NCI-H2196 (cell line): ENCODE results near the gene PNPLA7.
A peak's percentile ranks its signal among the peaks of the same experiment; 100 is the strongest.
"Not testable (repeated sequence)": the region's sequence is repeated elsewhere in the genome, so short reads cannot be mapped to it uniquely, and the experiment has no call there.

ENCODE experiments used
- DNase-seq: peaks from one replicate; lab custom pipeline; 2025; ENCODE audit not compliant: unreplicated experiment; lab: John Stamatoyannopoulos, UW

The PNPLA7 gene

DNA sequence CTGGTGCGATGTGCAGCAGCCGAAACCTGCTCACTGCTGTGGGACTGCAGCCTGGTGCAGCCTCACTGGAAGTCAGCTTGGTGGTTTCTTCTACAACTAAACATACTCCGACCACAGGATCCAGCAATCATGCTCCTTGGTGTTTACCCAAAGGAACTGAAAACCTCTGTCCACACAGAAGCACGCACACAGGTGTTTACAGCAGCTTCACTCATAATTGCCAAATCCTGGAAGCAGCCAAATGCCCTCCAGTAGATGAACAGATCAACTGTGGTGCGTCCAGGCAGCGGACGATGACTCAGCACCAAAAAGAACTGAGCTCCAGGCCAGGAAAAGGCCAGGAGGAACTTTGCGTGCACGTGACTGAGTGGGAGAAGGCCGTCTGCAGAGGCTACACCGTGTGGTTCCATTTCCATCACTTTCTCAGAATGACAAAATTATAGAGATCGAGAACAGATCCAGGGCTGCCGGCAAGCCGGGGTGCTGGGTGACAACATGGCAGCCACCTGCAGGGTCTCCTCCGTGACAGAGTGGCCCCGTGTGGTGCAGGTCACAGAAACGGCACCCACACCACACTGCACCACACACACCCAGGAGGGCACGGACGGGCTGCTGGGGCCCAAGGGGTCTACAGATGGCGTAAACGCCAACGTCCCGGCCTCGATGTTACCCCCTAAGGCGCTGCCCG lies 68.0 kb downstream of the PNPLA7 start:
- DNase-seq = peak; percentile 62

DNA sequence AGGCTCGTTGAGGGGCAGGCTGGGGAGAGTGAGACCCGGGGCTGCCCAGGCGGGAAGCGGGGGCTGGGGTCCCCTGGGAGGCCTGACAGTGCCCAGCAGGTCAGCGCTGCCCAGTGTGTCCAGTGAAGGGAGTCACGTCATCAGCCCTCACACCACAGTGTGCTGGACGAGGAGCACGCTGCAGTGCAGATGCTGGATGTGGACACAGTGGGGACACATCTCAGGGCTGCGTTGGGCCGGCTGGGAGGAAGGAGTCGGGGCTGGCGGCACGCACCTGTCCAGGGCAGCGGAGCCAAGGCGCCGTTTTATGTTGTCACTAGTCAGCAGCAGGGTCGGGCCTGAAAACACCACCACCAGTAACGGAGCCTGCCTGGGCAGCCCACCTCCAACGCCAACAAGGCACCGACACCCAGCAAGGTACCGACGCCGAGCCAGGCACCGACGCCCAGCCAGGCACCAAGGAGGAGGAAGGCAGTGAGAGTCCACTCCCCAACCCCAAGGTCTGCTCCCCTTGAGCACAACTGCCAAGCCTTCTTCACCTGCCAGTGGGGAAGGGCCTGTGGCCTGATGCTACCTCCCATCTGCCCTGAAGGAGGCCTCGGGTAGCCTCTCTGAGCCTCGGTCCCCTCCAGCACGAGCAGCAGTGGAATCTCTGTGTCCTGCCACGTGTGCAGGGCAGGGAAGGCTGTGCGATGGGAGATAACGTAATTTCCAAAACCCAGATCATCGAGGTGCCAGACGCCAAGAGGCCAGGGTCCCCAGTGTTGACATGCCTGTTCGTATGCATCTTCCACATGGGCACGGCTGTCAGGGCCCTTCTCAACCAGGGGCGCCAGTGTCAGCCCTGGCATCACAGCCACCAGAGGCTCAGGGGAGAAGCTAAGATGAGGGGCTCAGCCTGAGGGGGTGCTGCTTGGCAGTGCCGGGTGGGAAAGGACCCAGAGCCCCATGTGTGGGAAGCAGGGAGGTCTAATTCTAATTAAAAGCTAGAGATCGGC lies 69.2 kb downstream of the PNPLA7 start:
- no peak for DNase-seq

DNA sequence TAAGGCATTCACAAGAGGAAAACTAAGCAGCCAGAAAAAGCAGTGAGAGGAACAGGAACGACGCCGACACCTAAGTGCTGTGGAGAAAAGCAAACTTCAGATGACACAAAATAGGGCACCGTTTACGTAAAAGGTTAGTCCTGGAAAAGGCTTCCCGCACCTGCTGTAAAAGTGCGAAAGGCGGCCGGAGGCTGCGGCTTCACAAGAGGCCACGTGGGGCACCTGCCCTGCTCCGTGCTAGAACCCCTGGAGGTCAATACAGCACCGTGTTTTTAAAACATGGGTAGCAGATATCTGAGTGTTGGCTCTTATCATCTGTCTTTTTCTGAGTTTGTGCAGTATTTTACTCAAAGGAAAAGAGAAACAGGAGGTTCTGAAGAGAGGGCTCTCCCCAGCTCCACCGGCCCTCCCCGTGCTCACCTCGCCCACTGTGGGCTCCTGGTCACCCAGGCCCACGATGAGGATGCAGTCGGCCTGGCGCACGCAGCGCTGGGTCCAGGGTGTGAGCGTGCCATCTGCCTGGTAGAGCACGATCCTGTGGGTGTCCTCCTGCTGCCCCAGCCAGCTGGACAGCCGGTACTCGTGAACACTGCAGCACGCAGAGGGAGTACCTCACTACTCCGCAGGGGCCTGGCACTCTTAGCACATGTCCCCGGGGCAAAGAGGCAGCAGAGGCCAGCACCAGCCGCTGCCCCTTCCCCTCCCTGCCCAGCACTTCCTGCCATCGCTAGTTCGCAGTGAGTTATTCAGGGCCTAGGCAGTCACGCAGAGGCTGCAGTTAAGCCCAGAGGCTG lies 70.1 kb downstream of the PNPLA7 start:
- DNase-seq = peak; percentile 21

DNA sequence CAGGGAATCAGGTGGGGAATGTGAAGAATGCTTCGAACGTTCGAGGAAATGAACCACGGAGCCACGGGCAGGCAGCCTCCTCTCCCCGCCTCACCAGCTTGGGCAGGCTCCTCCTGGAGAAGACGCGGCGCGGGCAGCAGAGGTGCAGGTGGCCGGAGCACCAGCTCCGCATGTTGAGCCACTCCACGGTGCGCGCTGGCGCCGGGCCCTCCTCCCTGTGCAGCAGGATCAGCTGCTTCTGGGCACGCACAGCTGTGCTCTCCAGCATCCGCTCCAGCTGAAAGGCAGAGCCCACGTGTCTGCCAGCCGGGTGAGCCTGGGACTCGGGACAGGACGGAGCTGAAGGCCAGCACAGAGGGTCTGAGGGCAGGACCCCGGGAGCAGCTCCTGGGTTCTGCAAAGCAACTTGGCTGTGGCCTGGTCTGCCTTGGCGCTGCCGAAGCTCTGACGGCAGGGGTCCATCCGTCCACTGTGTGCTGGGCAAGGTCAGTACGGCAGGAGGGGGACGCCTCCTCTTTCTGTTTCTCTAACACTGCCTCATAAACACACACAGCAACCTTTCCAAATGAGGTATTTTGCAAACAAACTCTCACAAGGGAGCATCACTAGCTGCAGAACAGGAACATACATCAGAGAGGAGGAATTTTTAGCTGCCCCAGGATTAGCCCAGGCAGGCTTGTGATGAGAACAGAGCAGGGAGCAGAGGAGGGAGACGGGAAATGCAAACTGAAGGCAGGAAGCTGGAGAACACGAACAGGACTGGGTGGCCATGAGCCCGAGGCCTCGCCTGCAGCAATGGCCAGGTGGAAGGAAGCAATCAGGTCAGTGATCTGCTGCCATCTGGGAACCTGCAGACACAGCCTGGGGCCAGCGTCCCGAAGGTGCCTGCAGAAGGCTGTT lies 71.0 kb downstream of the PNPLA7 start:
- DNase-seq = peak; percentile 75

DNA sequence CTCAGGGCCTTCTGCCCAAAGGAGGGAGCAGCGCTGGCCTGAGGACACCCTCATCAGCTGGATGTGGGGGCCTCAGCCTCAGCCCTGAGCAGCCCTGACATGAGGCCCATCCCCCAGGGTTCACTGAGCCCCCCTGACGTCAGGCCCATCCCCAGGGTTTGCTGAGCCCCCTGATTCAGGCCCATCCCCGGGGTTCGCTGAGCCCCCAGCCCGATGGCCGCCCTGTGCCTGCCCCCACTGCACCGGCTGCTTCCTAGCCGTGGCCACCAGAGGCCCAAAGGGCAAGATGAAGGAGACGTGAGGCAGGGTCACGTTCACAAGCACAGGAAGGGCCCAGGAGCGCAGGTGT lies 71.6 kb downstream of the PNPLA7 start:
- DNase-seq = no peak

DNA sequence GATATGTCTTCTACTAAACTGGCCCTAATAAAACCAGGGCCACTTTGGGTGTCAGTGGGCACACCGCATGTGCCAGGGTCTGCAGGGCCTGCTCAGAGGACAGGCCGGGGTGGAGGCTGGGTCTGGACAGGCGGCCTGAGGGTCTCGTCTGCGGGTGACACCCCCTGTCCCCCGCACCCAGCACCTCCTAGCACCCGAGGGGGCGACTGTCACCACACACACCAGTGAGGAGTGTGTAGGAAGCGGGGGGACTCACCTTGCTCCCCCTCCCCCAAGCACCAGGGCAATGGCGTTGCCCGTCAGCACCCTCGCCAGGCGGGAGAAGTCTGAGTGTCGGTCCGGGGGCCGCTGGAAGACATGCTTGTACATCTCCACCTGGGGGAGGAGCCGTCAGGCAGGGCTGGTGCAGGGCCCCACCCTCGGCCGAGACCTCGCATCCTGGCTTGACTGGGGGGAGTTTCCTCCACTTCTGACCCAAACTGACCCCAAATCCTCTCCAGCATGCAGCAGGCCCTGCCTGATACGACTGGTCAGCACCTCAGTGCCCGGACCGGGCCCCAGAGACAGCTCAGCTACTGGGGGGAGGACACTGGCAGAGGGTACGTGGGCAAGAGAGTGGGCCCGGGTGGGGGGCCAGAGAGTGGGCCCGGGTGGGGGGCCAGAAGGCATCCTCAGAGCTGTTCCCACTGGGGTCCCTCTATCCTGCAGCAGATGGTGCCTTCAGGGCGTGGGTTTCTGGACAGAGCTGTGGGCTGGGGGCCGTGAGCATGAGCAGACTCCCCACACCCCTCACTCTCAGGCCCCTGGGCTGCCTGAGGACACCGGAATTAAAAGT lies 72.2 kb downstream of the PNPLA7 start:
- DNase-seq = no peak

DNA sequence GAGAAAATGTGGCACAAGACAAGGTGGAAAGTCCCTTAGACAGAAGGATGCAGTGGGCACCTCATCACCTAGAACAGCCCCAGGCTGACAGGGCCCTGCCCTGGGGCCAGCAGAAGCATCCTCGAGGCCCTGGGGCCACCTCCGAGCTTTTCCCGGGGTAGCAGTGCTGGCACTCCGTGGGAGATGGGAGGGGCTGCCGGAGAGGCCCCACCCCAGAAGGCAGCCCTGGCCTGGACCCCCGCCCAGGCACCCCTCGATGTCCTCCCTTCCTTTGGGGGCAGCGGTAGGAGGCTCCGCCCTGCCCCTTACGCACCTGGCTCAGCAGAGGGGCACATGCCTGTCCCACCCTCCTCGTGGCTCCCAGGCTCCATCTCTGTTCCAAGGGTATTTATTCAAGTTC lies 73.3 kb downstream of the PNPLA7 start:
- no peak for DNase-seq

DNA sequence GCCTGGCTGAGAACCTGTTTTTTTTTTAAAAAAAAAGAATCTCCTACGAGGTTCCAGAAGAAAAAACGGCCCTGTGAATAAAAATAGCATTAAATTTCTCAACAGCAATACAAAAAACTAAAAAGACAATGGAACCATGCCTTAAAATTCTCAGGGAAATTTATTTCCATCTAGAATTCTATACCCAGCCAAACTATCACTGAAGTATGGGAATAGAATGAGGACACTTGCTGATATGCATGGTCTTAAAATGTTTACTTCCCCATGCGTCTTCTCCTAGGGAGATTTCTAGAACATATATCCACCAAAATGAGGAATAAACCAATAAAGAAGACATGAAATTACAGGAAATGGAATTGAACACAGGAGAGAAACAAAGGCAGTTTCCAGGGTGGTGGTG lies 74.5 kb downstream of the PNPLA7 start:
- no peak for DNase-seq

DNA sequence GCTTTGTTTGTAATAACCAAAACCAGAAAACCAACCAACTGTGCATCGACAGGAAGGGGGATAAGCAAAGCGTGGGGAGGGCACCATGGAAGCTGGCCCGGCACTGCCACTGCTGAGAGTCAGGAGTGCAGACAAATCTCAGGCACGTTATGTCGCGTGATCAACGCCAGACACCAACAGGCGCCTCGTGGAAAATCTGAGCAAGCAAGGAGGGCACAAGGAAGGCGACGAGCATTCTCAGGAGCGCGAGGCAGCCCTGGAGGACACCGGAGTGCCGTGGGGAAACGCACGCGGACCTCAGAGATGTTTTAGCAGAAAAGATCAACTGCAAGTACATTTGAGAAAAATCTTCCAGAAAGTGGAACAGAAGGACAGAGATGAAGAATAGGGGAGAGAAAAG lies 75.9 kb downstream of the PNPLA7 start:
- DNase-seq = no peak

DNA sequence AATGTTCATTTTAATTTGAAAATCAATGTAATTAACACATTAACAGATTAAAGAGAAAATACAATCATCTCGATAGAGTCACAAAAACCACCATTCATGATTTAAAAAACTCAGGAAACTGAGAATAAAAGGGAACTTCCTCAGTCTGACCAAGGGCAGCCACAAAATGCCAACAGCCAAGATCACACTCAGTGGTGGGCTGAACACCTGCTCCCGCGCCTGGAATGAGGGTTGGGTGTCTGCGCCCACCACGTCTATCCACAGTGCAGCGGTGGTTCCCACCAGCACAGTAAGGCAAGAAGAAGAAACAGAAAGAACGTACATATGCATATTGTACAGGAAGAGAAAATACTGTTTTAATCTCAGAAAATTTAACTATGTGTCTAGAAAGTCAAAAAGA lies 79.4 kb downstream of the PNPLA7 start:
- no peak for DNase-seq

DNA sequence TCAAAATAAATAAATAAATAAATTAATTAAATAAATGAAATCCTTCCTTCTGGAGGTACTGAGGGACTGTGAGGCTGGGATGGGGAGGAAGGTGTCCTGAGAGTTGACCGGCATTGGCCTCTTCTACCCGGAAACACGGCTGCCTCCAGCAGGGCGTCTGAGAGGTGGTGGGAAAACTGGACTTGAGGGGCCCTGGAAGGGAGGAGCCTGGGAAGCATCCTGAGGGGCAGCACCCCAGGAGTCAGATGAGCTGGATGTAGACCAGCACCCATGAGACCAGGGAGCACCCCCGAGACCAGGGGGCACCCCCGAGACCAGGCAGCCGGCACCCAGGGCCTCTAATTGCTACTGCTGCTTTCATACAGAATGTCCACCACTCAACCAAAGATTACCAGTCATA lies 82.3 kb downstream of the PNPLA7 start:
- DNase-seq = no peak

DNA sequence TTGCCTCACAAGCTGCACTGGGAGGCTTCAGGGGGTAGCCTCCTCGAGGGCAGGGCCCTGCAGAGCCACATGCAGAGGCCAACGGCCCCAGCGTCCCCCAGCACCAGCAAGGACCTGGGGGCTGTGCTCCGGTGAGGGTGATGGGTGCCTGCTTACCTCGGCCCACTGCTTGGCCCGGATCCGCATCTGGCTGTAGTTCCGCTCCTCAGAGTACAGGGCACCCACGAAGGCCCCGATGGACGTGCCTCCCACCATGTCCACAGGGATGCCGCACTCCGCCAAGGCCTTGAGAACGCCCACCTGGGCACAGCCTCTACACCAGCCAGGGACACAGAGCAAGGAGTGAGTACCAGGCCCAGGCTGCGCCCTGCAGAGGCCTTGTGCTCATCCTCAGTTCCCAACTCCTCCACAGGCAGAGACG lies 83.0 kb downstream of the PNPLA7 start:
- DNase-seq = no peak

DNA sequence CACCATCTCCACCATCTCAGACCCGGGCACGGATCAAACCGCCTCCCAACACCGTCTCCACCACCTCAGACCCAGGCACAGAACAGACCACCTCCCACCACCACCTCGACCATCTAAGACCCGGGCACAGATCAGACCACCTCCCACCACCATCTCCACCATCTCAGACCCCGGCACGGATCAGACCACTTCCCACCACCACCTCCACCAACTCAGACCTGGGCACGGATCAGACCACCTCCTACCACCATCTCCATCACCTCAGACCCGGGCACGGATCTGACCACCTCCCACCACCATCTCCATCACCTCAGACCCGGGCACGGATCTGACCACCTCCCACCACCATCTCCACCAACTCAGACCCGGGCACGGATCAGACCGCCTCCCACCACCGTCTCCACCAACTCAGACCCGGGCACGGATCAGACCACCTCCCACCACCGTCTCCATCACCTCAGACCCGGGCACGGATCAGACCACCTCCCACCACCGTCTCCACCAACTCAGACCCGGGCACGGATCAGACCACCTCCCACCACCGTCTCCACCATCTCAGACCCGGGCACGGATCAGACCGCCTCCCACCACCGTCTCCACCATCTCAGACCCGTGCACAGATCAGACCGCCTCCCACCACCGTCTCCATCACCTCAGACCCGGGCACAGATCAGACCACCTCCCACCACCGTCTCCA lies 83.7 kb downstream of the PNPLA7 start:
- not testable (repeated sequence) for DNase-seq

DNA sequence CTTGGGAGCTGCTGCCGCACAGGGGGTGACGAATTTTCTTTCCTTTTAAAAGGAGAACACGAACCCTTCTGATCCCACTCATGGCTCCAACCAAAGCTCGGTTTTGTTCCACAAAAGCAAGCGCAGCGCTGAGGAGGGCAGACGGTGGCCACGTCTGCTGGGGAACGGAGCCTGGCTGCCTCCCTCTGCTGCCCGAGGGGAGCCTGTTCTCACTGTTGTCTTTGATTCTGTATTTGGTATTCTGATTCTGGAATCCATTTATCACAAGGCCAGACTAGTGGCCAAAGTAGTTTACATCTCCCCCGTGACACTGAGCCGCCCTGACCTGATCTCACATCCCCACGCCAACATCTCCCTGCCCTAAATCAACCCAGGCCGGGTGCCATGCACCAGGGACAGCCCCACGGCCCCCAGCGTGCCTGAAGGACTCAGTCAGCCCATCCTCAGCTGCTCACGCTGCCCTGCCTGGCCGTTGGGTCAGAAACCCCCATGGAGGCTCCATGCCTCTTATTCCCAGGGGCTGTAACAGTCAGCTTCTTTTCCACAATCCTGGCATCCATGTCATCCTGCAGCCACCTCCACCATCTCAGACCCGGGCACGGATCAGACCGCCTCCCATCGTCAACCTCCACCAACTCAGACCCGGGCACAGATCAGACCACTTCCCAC lies 84.3 kb downstream of the PNPLA7 start:
- DNase-seq = no peak

DNA sequence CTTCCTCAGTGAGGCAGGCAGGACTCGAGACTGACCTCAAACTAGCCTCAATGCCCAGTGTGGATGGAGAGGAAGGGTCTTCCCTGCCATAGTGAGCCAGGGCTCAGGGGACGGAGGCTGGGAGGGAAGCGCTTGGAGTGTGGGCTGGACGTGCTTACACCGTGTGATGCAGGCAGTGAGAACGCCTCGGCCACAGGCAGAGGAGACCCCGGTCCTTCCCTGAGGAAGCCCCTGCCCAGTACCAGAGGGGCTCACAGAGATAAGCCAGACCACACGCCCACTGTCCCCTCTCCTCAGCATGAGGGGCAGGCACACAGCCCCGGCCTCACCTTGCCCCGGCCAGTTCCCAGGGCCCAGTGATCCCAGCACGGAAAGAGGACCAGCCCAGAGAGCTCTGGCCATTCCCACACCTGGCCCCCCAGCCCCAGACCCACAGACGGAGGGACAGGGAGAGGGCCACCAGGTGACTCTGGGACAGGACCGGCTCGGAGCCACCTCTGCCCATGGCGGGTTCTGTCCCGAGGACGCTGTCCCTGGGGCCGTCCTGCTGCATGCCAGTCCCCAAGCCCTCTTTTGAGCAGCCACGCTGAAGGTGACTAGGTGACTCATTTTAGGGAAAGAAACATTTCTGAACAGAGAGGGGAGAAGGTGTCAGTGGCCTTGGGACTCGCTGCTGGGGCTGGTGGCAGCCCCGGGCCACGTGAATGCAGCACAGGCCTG lies 85.0 kb downstream of the PNPLA7 start:
- DNase-seq = no peak

DNA sequence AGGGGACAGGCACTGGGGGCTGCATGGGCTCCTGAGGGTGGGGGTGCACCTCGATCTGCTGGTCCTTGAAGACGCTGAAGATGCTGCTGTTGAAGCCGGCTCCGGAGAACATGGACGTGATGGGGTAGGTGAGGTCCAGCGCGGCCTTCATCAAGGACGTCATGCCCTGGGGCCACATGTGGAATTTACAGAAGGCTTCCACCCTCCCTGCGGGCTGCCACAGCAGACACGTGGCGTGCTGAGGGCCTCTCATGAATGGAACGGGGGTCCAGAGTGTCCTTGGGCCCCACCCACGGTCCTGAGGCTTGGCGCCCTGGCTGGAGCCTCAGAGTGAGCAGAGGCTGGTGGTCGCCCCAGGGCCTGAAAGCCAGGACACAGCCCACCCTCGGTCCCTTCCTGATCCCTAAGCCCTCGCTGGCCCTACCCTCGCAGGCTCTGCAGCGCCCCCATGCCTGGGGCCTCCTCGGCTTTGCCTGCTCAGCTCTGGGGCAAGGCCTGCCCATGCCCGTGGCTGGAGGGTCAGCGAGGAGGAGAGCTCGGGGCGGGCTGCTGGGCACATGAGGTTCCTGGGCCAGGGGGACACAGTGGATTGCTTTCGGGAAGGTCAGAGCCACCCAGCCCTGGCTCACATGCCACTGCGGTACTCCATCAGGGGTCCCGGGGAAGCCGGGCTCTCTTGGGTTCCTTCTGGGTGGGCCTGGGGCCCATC lies 85.8 kb downstream of the PNPLA7 start:
- no peak for DNase-seq

DNA sequence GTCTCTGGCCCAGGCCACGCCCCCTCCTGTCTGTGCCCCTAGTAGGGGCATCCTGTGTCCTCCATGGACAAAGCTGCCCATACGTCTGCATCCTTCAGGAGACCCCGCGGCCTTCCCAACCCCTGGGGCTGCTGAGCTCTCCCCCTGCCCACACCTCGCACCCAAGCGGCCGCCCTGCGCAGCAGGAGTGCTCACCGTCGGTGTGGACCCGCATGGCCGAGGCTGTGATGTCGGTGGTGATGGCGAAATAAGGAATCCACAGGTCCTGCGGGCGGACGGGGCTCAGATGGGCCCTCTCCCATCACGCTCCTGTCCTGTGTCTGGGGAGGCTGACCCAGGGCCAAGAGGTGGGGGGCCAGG lies 86.3 kb downstream of the PNPLA7 start:
- DNase-seq = no peak
